Panc1 (cell line): ENCODE results near the gene ELF4.

Experiments used
- POLR2AphosphoS5 ChIP-seq: IDR thresholded peaks from 2 replicates; pipeline ENCODE4 v1.6.1; 2012; ENCODE audit warnings: mild to moderate bottlenecking, low read depth, low read length, moderate library complexity
- REST ChIP-seq, 2 experiments: IDR thresholded peaks; 2 replicates each; pipeline ENCODE4 v1.6.1; 2011 to 2012; ENCODE audit warnings: low read depth in 2 of 2, control low read depth in 1 of 2, low read length in 1 of 2, mild to moderate bottlenecking in 1 of 2, moderate library complexity in 1 of 2; ENCODE audit not compliant: insufficient read depth in 1 of 2
- TF ChIP-seq, protein P1 (sequence below): fragments of 450-650 bp; IDR thresholded peaks from 2 replicates; pipeline ENCODE4 v1.5.1; 2017; ENCODE audit warnings: mild to moderate bottlenecking

DNA sequence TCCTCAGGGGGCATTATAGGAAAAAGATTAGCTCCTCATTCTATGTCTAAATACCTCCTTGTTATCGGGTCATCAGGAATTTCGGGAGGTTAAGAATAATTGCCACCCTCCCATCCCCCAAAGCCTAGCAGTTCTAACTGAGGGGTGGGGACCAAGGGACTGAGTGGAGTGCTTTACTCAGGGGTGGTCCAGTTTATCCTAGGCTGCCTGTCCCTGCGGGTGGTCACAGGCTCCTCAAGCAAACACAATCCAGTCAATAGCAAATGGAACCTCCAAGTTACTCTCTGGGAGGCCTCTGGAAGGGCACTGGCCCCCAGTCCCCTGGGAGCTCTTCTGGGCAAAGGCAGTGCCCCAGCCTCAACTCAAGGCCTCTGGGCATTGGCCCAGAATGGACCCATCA lies 6.7 kb downstream of the ELF4 start:
- TF ChIP-seq, protein P1, sequence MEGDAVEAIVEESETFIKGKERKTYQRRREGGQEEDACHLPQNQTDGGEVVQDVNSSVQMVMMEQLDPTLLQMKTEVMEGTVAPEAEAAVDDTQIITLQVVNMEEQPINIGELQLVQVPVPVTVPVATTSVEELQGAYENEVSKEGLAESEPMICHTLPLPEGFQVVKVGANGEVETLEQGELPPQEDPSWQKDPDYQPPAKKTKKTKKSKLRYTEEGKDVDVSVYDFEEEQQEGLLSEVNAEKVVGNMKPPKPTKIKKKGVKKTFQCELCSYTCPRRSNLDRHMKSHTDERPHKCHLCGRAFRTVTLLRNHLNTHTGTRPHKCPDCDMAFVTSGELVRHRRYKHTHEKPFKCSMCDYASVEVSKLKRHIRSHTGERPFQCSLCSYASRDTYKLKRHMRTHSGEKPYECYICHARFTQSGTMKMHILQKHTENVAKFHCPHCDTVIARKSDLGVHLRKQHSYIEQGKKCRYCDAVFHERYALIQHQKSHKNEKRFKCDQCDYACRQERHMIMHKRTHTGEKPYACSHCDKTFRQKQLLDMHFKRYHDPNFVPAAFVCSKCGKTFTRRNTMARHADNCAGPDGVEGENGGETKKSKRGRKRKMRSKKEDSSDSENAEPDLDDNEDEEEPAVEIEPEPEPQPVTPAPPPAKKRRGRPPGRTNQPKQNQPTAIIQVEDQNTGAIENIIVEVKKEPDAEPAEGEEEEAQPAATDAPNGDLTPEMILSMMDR: no peak
- TF ChIP-seq POLR2AphosphoS5: no peak
- no peak for TF ChIP-seq REST (IDR thresholded peaks at IDR 0.05; ENCODE audit: insufficient read depth in 1 of 2, low read depth in 2 of 2, low read length in 1 of 2)
